ENCODE results near the gene SCUBE3. TPM values are rescaled to one million over a fixed set of nuclear protein-coding genes. Genes with fewer than 3 reads are reported as not detected.

Gene SCUBE3
- total RNA-seq, 2 experiments from 2014 or later, result not detected

GRCh38 chr6:35291491-35291890, 77.7 kb downstream of the SCUBE3 start:
- H3K36me3 ChIP-seq (ENCODE audit: insufficient read depth, low read length), result peaks cover 91% of the 10 kb centered on the region
- H3K4me1 ChIP-seq (ENCODE audit: insufficient read depth, low read length), result peaks cover 8% of the 10 kb centered on the region
- no peak for ATAC-seq (ENCODE audit: poor library complexity)
- H3K9me3 ChIP-seq (ENCODE audit: control insufficient read depth in 1 of 2, insufficient read depth in 1 of 2, low read length in 2 of 2), result no peaks in the 10 kb centered on the region
- no peak for DNase-seq
- ChIA-PET POLR2A (no interaction called here), CTCF (no interaction called here)
- no peaks in the 10 kb centered on the region for H3K27me3 ChIP-seq (ENCODE audit: control insufficient read depth in 1 of 2, insufficient read depth in 2 of 2, low read length in 2 of 2)
- Mint-ChIP-seq H3K27me3 (no peaks in the 10 kb centered on the region), H3K9me3 (no peaks in the 10 kb centered on the region), H3K4me3 (no peak overlapping the region), H3K4me1 (ENCODE audit: low read depth) (peaks cover 5% of the 10 kb centered on the region), H3K27ac (no peak overlapping the region), H3K36me3 (ENCODE audit: low read depth) (peaks cover 88% of the 10 kb centered on the region)
- TF ChIP-seq CTCF (IDR thresholded peaks at IDR 0.05), result no peak
- no peak overlapping the region for H3K27ac ChIP-seq (ENCODE audit: low read depth in 1 of 2, low read length in 2 of 2)
- intact Hi-C loops (cut with DNase I, micrococcal nuclease), result no loop called here
- no peak overlapping the region for H3K4me3 ChIP-seq (ENCODE audit: low read length)

GRCh38 chr6:35292494-35292893, 78.7 kb downstream of the SCUBE3 start:
- Histone ChIP-seq H3K4me1 (ENCODE audit: insufficient read depth, low read length) (peaks cover 15% of the 10 kb centered on the region), H3K9me3 (ENCODE audit: control insufficient read depth in 1 of 2, insufficient read depth in 1 of 2, low read length in 2 of 2) (no peaks in the 10 kb centered on the region), H3K36me3 (ENCODE audit: insufficient read depth, low read length) (peaks cover 86% of the 10 kb centered on the region), H3K27ac (ENCODE audit: low read depth in 1 of 2, low read length in 2 of 2) (no peak overlapping the region), H3K4me3 (ENCODE audit: low read length) (no peak overlapping the region), H3K27me3 (ENCODE audit: control insufficient read depth in 1 of 2, insufficient read depth in 2 of 2, low read length in 2 of 2) (no peaks in the 10 kb centered on the region)
- Mint-ChIP-seq H3K27ac (no peak overlapping the region), H3K27me3 (no peaks in the 10 kb centered on the region), H3K4me3 (no peak overlapping the region), H3K4me1 (ENCODE audit: low read depth) (peaks cover 11% of the 10 kb centered on the region), H3K9me3 (no peaks in the 10 kb centered on the region), H3K36me3 (ENCODE audit: low read depth) (peaks cover 84% of the 10 kb centered on the region)
- CTCF ChIA-PET, result interaction anchor here (1.8 to 7.9 kb wide), 2 partner anchors 50 to 157 kb away, joined by 5 to 75 read pairs; partner anchors contain the start of genes FANCE and PPARD
- POLR2A ChIA-PET, result no interaction called here
- DNase-seq (no peak), ATAC-seq (ENCODE audit: poor library complexity) (no peak)
- no peak for TF ChIP-seq CTCF (IDR thresholded peaks at IDR 0.05)
- intact Hi-C loops (cut with DNase I, micrococcal nuclease), result no loop called here

GRCh38 chr6:35293681-35294080, 79.9 kb downstream of the SCUBE3 start:
- intact Hi-C loops (cut with DNase I, micrococcal nuclease), result loop anchor here (1.0 to 2.0 kb wide), 3 partner anchors 156 to 444 kb away; partner anchors contain the start of gene ARMC12 (in 2 of the 2)
- no peak for TF ChIP-seq CTCF (IDR thresholded peaks at IDR 0.05)
- H3K4me1 ChIP-seq (ENCODE audit: insufficient read depth, low read length), result peaks cover 19% of the 10 kb centered on the region
- no peak for ATAC-seq (ENCODE audit: poor library complexity)
- peaks cover 75% of the 10 kb centered on the region for H3K36me3 ChIP-seq (ENCODE audit: insufficient read depth, low read length)
- no peak for DNase-seq
- ChIA-PET POLR2A (interaction anchor here (1.2 to 9.2 kb wide), 2 partner anchors 34 to 158 kb away, joined by 3 to 94 read pairs; partner anchors contain the start of gene FANCE), CTCF (interaction anchor here (1.3 to 7.9 kb wide), 3 partner anchors 33 to 156 kb away, joined by 5 to 75 read pairs (median 10); partner anchors contain the start of genes FANCE and PPARD)
- Mint-ChIP-seq H3K9me3 (no peaks in the 10 kb centered on the region), H3K4me1 (ENCODE audit: low read depth) (peaks cover 15% of the 10 kb centered on the region), H3K36me3 (ENCODE audit: low read depth) (peaks cover 85% of the 10 kb centered on the region), H3K27ac (no peak overlapping the region), H3K27me3 (no peaks in the 10 kb centered on the region), H3K4me3 (no peak overlapping the region)
- H3K27me3 ChIP-seq (ENCODE audit: control insufficient read depth in 1 of 2, insufficient read depth in 2 of 2, low read length in 2 of 2), result no peaks in the 10 kb centered on the region
- no peak overlapping the region for H3K27ac ChIP-seq (ENCODE audit: low read depth in 1 of 2, low read length in 2 of 2)
- no peak overlapping the region for H3K4me3 ChIP-seq (ENCODE audit: low read length)
- H3K9me3 ChIP-seq (ENCODE audit: control insufficient read depth in 1 of 2, insufficient read depth in 1 of 2, low read length in 2 of 2), result no peaks in the 10 kb centered on the region

Measured in CD4-positive, alpha-beta T cell (primary cell).